ENCODE results near the gene PDP2.

PDP2 gene

DNA sequence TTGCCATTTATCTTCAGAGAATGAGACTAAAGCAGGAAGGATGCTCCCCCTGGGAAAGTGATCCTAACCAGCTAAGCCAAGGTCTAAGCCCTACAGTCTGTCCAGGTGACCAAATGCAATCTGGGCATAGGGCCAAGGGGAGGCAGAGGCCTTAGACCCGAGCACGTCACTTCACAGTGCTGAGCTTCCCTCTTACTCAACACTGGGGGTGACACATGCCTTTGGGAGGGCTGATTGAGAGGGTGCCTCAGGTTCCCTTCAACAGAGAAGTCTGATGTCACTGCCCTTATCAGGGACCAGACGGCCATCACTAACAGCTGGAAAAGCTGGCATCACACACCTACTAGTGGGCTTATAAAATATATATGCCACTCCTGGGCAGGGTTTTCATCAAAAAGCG, 49.9 kb downstream of the PDP2 start:
- Histone ChIP-seq H3K9ac (ENCODE audit: low read depth, low read length, poor library complexity, severe bottlenecking) (no peak overlapping the region), H3F3A (ENCODE audit: low read depth) (no peaks in the 10 kb centered on the region), H4K20me1 (ENCODE audit: insufficient read depth, low read length, poor library complexity, severe bottlenecking) (peaks cover 14% of the 10 kb centered on the region), H3K4me2 (ENCODE audit: low read depth, low read length, poor library complexity, severe bottlenecking) (no peak overlapping the region), H3K4me1 (ENCODE audit: insufficient read depth, low read length, poor library complexity, severe bottlenecking) (peaks cover 14% of the 10 kb centered on the region), H3K9me2 (replicated peaks; ENCODE audit: low read depth, low read length) (no peaks in the 10 kb centered on the region), H3K36me3 (ENCODE audit: insufficient read depth, low read length) (no peaks in the 10 kb centered on the region), H3K9me3 (ENCODE audit: insufficient read depth, low read depth, low read length) (no peaks in the 10 kb centered on the region), H2AFZ (ENCODE audit: low read length) (no peak overlapping the region), H3K27me3 (ENCODE audit: insufficient read depth, low read length, poor library complexity, severe bottlenecking) (no peaks in the 10 kb centered on the region), H3K79me2 (ENCODE audit: insufficient read depth, low read length) (peaks cover 29% of the 10 kb centered on the region), H3K4me3 (ENCODE audit: low read length, poor library complexity, severe bottlenecking) (no peak overlapping the region)
- TF ChIP-seq, protein P1, sequence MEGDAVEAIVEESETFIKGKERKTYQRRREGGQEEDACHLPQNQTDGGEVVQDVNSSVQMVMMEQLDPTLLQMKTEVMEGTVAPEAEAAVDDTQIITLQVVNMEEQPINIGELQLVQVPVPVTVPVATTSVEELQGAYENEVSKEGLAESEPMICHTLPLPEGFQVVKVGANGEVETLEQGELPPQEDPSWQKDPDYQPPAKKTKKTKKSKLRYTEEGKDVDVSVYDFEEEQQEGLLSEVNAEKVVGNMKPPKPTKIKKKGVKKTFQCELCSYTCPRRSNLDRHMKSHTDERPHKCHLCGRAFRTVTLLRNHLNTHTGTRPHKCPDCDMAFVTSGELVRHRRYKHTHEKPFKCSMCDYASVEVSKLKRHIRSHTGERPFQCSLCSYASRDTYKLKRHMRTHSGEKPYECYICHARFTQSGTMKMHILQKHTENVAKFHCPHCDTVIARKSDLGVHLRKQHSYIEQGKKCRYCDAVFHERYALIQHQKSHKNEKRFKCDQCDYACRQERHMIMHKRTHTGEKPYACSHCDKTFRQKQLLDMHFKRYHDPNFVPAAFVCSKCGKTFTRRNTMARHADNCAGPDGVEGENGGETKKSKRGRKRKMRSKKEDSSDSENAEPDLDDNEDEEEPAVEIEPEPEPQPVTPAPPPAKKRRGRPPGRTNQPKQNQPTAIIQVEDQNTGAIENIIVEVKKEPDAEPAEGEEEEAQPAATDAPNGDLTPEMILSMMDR (conservative IDR thresholded peaks at IDR 0.05; ENCODE audit: low read length) = no peak
- no peak for TF ChIP-seq EZH2phosphoT487 (IDR thresholded peaks at IDR 0.05; ENCODE audit: borderline replicate concordance)

DNA sequence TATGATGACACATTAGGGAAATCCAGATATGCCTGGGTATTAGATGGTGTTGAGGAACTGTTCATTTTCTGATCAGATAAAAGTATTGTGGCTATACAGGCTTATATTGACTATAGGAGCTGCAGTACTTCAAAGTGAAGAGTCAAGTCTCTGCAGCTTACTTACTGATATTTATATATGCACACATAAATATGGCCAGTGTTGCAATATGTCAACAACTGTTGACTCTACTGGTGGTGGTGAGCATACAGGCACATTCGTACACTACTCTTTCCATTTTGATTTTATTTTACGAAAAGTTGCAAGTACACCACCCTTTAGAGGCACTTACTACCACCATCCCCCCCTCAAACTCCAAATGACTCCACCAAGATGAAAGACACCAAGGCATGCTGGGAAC, 51.4 kb downstream of the PDP2 start:
- Histone ChIP-seq H3K4me3 (ENCODE audit: low read length, poor library complexity, severe bottlenecking) (no peak overlapping the region), H3K9me2 (replicated peaks; ENCODE audit: low read depth, low read length) (no peaks in the 10 kb centered on the region), H3K79me2 (ENCODE audit: insufficient read depth, low read length) (peaks cover 41% of the 10 kb centered on the region), H3K4me1 (ENCODE audit: insufficient read depth, low read length, poor library complexity, severe bottlenecking) (peaks cover 24% of the 10 kb centered on the region), H2AFZ (ENCODE audit: low read length) (no peak overlapping the region), H3K9ac (ENCODE audit: low read depth, low read length, poor library complexity, severe bottlenecking) (no peak overlapping the region), H3K9me3 (ENCODE audit: insufficient read depth, low read depth, low read length) (no peaks in the 10 kb centered on the region), H3F3A (ENCODE audit: low read depth) (no peaks in the 10 kb centered on the region), H4K20me1 (ENCODE audit: insufficient read depth, low read length, poor library complexity, severe bottlenecking) (peaks cover 14% of the 10 kb centered on the region), H3K27me3 (ENCODE audit: insufficient read depth, low read length, poor library complexity, severe bottlenecking) (no peaks in the 10 kb centered on the region), H3K4me2 (ENCODE audit: low read depth, low read length, poor library complexity, severe bottlenecking) (peak overlapping the region; percentile 99), H3K36me3 (ENCODE audit: insufficient read depth, low read length) (no peaks in the 10 kb centered on the region)
- TF ChIP-seq, protein P1 (conservative IDR thresholded peaks at IDR 0.05; ENCODE audit: low read length) = no peak
- TF ChIP-seq EZH2phosphoT487 (IDR thresholded peaks at IDR 0.05; ENCODE audit: borderline replicate concordance) = no peak

DNA sequence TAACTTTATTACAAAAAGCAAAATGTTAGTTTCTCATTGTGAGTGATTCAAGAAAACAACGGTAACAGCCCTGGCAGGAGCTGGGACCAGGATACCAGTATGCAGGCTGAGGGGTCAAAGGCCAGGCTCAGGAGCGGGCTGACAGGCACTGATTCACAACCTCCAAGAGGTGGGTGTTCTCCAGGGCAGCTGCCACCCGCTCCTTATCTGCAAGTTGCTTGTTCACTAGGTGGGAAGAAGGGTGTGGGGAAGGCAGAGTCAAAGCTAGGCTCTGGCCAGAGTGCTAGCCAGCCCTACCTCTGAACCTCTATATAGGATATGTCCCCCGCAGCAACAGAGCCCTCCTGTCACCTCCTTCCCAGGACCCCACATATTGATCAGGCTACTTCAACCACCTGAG, 51.8 kb downstream of the PDP2 start:
- TF ChIP-seq, protein P1 (conservative IDR thresholded peaks at IDR 0.05; ENCODE audit: low read length) = no peak
- TF ChIP-seq EZH2phosphoT487 (IDR thresholded peaks at IDR 0.05; ENCODE audit: borderline replicate concordance) = no peak
- H3K4me2 ChIP-seq (ENCODE audit: low read depth, low read length, poor library complexity, severe bottlenecking) = peak overlapping the region; percentile 99

More for the DNA sequence above, 51.8 kb downstream of the PDP2 start:
- Histone ChIP-seq H2AFZ (ENCODE audit: low read length) (no peak overlapping the region), H3K27me3 (ENCODE audit: insufficient read depth, low read length, poor library complexity, severe bottlenecking) (no peaks in the 10 kb centered on the region), H3K9me2 (replicated peaks; ENCODE audit: low read depth, low read length) (no peaks in the 10 kb centered on the region), H3K36me3 (ENCODE audit: insufficient read depth, low read length) (no peaks in the 10 kb centered on the region), H3K9me3 (ENCODE audit: insufficient read depth, low read depth, low read length) (no peaks in the 10 kb centered on the region), H3K4me1 (ENCODE audit: insufficient read depth, low read length, poor library complexity, severe bottlenecking) (peaks cover 28% of the 10 kb centered on the region), H3K9ac (ENCODE audit: low read depth, low read length, poor library complexity, severe bottlenecking) (peak overlapping the region; percentile 97), H3F3A (ENCODE audit: low read depth) (no peaks in the 10 kb centered on the region), H3K4me3 (ENCODE audit: low read length, poor library complexity, severe bottlenecking) (peak overlapping the region; percentile 94), H4K20me1 (ENCODE audit: insufficient read depth, low read length, poor library complexity, severe bottlenecking) (peaks cover 14% of the 10 kb centered on the region), H3K79me2 (ENCODE audit: insufficient read depth, low read length) (peaks cover 41% of the 10 kb centered on the region)

Measured in Loucy (cell line).